ENCODE data around the gene PRKCA.

Gene PRKCA

GRCh38 chr17:66835476-66835875, 533.1 kb downstream of the PRKCA start:
- Histone ChIP-seq H3K36me3 (no peaks in the 10 kb centered on the region), H3K4me1 (ENCODE audit: control insufficient read depth in 1 of 2, insufficient read depth in 1 of 2, low read depth in 1 of 2, low read length in 1 of 2) (no peaks in the 10 kb centered on the region), H3K27me3 (peaks cover 82% of the 10 kb centered on the region), H3K9me3 (no peaks in the 10 kb centered on the region), H3K27ac (no peak overlapping the region), H3K4me3 (ENCODE audit: low read depth in 1 of 2, low read length in 1 of 2) (no peak overlapping the region)
- no peak for TF ChIP-seq CTCF (IDR thresholded peaks at IDR 0.05)

GRCh38 chr17:66836063-66837005, 533.9 kb downstream of the PRKCA start:
- no peaks in the 10 kb centered on the region for H3K4me1 ChIP-seq (ENCODE audit: control insufficient read depth in 1 of 2, insufficient read depth in 1 of 2, low read depth in 1 of 2, low read length in 1 of 2)
- peaks cover 79% of the 10 kb centered on the region for H3K27me3 ChIP-seq
- no peak for TF ChIP-seq CTCF (IDR thresholded peaks at IDR 0.05)
- H3K4me3 ChIP-seq (ENCODE audit: low read depth in 1 of 2, low read length in 1 of 2): no peak overlapping the region
- H3K27ac ChIP-seq: no peak overlapping the region
- H3K36me3 ChIP-seq: no peaks in the 10 kb centered on the region
- H3K9me3 ChIP-seq: no peaks in the 10 kb centered on the region

- H3K4me1 ChIP-seq (ENCODE audit: control insufficient read depth in 1 of 2, insufficient read depth in 1 of 2, low read depth in 1 of 2, low read length in 1 of 2): no peaks in the 10 kb centered on the region
- H3K27me3 ChIP-seq: peaks cover 71% of the 10 kb centered on the region
- no peaks in the 10 kb centered on the region for H3K9me3 ChIP-seq
- no peak overlapping the region for H3K27ac ChIP-seq
- H3K4me3 ChIP-seq (ENCODE audit: low read depth in 1 of 2, low read length in 1 of 2): no peak overlapping the region
- no peaks in the 10 kb centered on the region for H3K36me3 ChIP-seq
- TF ChIP-seq CTCF (IDR thresholded peaks at IDR 0.05): no peak
Observed at GRCh38 chr17:66837226-66837625, 534.8 kb downstream of the PRKCA start.

- Histone ChIP-seq H3K4me3 (ENCODE audit: low read depth in 1 of 2, low read length in 1 of 2) (no peak overlapping the region), H3K27me3 (peaks cover 66% of the 10 kb centered on the region), H3K9me3 (no peaks in the 10 kb centered on the region), H3K27ac (no peak overlapping the region), H3K36me3 (no peaks in the 10 kb centered on the region), H3K4me1 (ENCODE audit: control insufficient read depth in 1 of 2, insufficient read depth in 1 of 2, low read depth in 1 of 2, low read length in 1 of 2) (no peaks in the 10 kb centered on the region)
- TF ChIP-seq CTCF (IDR thresholded peaks at IDR 0.05): no peak
Observed at GRCh38 chr17:66837885-66838665, 535.7 kb downstream of the PRKCA start.

GRCh38 chr17:66839616-66840015, 537.2 kb downstream of the PRKCA start:
- H3K9me3 ChIP-seq: no peaks in the 10 kb centered on the region
- no peak for TF ChIP-seq CTCF (IDR thresholded peaks at IDR 0.05)
- H3K4me3 ChIP-seq (ENCODE audit: low read depth in 1 of 2, low read length in 1 of 2): no peak overlapping the region
- no peak overlapping the region for H3K27ac ChIP-seq
- H3K36me3 ChIP-seq: no peaks in the 10 kb centered on the region
- H3K4me1 ChIP-seq (ENCODE audit: control insufficient read depth in 1 of 2, insufficient read depth in 1 of 2, low read depth in 1 of 2, low read length in 1 of 2): no peaks in the 10 kb centered on the region
- peaks cover 51% of the 10 kb centered on the region for H3K27me3 ChIP-seq

Data from neutrophil (primary cell).